Measurements from ENCODE around the gene PTPRT.
"Not testable (repeated sequence)": the region's sequence is repeated elsewhere in the genome, so short reads cannot be mapped to it uniquely, and the experiment has no call there.

The PTPRT gene

GRCh38 chr20:42902509-42902908 lies 287.2 kb downstream of the PTPRT start:
- Histone ChIP-seq H3K4me2 (ENCODE audit: low read length, poor library complexity, severe bottlenecking) (no peak overlapping the region), H2AK5ac (ENCODE audit: low read length, severe bottlenecking) (no peak overlapping the region), H3K23ac (ENCODE audit: low read length in 2 of 2) (no peak overlapping the region), H3K4ac (ENCODE audit: low read depth in 1 of 2, low read length in 2 of 2) (no peak overlapping the region), H3K27me3 (ENCODE audit: control insufficient read depth in 1 of 2, insufficient read depth in 1 of 2, low read length in 2 of 2) (no peaks in the 10 kb centered on the region), H3K14ac (ENCODE audit: low read length in 2 of 2) (no peak overlapping the region), H4K91ac (ENCODE audit: low read length) (no peak overlapping the region), H2AFZ (ENCODE audit: low read depth, low read length) (no peak overlapping the region), H2BK120ac (ENCODE audit: low read depth, low read length) (no peak overlapping the region), H2BK15ac (ENCODE audit: low read depth, poor library complexity, severe bottlenecking) (no peak overlapping the region), H3K27ac (ENCODE audit: low read length, poor library complexity, severe bottlenecking) (no peak overlapping the region), H3K79me1 (replicated peaks; ENCODE audit: low read length, poor library complexity, severe bottlenecking) (no peaks in the 10 kb centered on the region), H3K18ac (ENCODE audit: low read depth in 1 of 2, low read length in 2 of 2) (no peak overlapping the region), H2BK5ac (ENCODE audit: low read depth, low read length, poor library complexity, severe bottlenecking) (no peak overlapping the region), H3K36me3 (ENCODE audit: control insufficient read depth in 1 of 2, insufficient read depth in 2 of 2, low read depth in 1 of 2, low read length in 2 of 2) (no peaks in the 10 kb centered on the region), H3K4me3 (ENCODE audit: insufficient read depth in 1 of 2, low read depth in 1 of 2, low read length in 2 of 2) (no peak overlapping the region), H3K4me1 (ENCODE audit: control insufficient read depth, insufficient read depth, low read depth, low read length) (no peaks in the 10 kb centered on the region), H2BK12ac (ENCODE audit: low read length in 2 of 2) (no peak overlapping the region), H4K8ac (ENCODE audit: low read length) (no peak overlapping the region), H3K9ac (ENCODE audit: low read length) (no peak overlapping the region), H3K9me3 (ENCODE audit: control insufficient read depth, low read length) (no peaks in the 10 kb centered on the region)
- no peak for DNase-seq
- 65% methylated on average over 2 of the region's 3 CpGs for WGBS

GRCh38 chr20:42901689-42902440 lies 287.8 kb downstream of the PTPRT start:
- no peak overlapping the region for H2BK120ac ChIP-seq (ENCODE audit: low read depth, low read length)
- H2BK12ac ChIP-seq (ENCODE audit: low read length in 2 of 2): no peak overlapping the region
- no peaks in the 10 kb centered on the region for H3K27me3 ChIP-seq (ENCODE audit: control insufficient read depth in 1 of 2, insufficient read depth in 1 of 2, low read length in 2 of 2)
- no peak overlapping the region for H2BK15ac ChIP-seq (ENCODE audit: low read depth, poor library complexity, severe bottlenecking)
- H3K23ac ChIP-seq (ENCODE audit: low read length in 2 of 2): no peak overlapping the region
- H3K4me2 ChIP-seq (ENCODE audit: low read length, poor library complexity, severe bottlenecking): no peak overlapping the region
- H3K79me1 ChIP-seq (replicated peaks; ENCODE audit: low read length, poor library complexity, severe bottlenecking): no peaks in the 10 kb centered on the region
- no peak overlapping the region for H2AK5ac ChIP-seq (ENCODE audit: low read length, severe bottlenecking)
- no peak overlapping the region for H2BK5ac ChIP-seq (ENCODE audit: low read depth, low read length, poor library complexity, severe bottlenecking)
- no peaks in the 10 kb centered on the region for H3K9me3 ChIP-seq (ENCODE audit: control insufficient read depth, low read length)
- H3K4me3 ChIP-seq (ENCODE audit: insufficient read depth in 1 of 2, low read depth in 1 of 2, low read length in 2 of 2): no peak overlapping the region
- H3K4me1 ChIP-seq (ENCODE audit: control insufficient read depth, insufficient read depth, low read depth, low read length): no peaks in the 10 kb centered on the region
- H3K18ac ChIP-seq (ENCODE audit: low read depth in 1 of 2, low read length in 2 of 2): no peak overlapping the region
- no peak overlapping the region for H3K14ac ChIP-seq (ENCODE audit: low read length in 2 of 2)
- 45% methylated on average over 2 of the region's 2 CpGs for WGBS
- H3K27ac ChIP-seq (ENCODE audit: low read length, poor library complexity, severe bottlenecking): no peak overlapping the region
- no peak for DNase-seq
- no peak overlapping the region for H3K4ac ChIP-seq (ENCODE audit: low read depth in 1 of 2, low read length in 2 of 2)
- no peak overlapping the region for H3K9ac ChIP-seq (ENCODE audit: low read length)
- no peak overlapping the region for H2AFZ ChIP-seq (ENCODE audit: low read depth, low read length)
- no peak overlapping the region for H4K8ac ChIP-seq (ENCODE audit: low read length)
- no peak overlapping the region for H4K91ac ChIP-seq (ENCODE audit: low read length)
- no peaks in the 10 kb centered on the region for H3K36me3 ChIP-seq (ENCODE audit: control insufficient read depth in 1 of 2, insufficient read depth in 2 of 2, low read depth in 1 of 2, low read length in 2 of 2)

GRCh38 chr20:42900764-42901163 lies 288.9 kb downstream of the PTPRT start:
- not testable (repeated sequence) for H3K4me1 ChIP-seq (ENCODE audit: control insufficient read depth, insufficient read depth, low read depth, low read length); H2AK5ac ChIP-seq (ENCODE audit: low read length, severe bottlenecking); H3K27ac ChIP-seq (ENCODE audit: low read length, poor library complexity, severe bottlenecking); H4K91ac ChIP-seq (ENCODE audit: low read length); DNase-seq; H2BK5ac ChIP-seq (ENCODE audit: low read depth, low read length, poor library complexity, severe bottlenecking); H3K4ac ChIP-seq (ENCODE audit: low read depth in 1 of 2, low read length in 2 of 2); H2AFZ ChIP-seq (ENCODE audit: low read depth, low read length); H3K9me3 ChIP-seq (ENCODE audit: control insufficient read depth, low read length); H3K36me3 ChIP-seq (ENCODE audit: control insufficient read depth in 1 of 2, insufficient read depth in 2 of 2, low read depth in 1 of 2, low read length in 2 of 2); H3K79me1 ChIP-seq (replicated peaks; ENCODE audit: low read length, poor library complexity, severe bottlenecking); H2BK120ac ChIP-seq (ENCODE audit: low read depth, low read length); H3K4me3 ChIP-seq (ENCODE audit: insufficient read depth in 1 of 2, low read depth in 1 of 2, low read length in 2 of 2); H3K27me3 ChIP-seq (ENCODE audit: control insufficient read depth in 1 of 2, insufficient read depth in 1 of 2, low read length in 2 of 2); H2BK15ac ChIP-seq (ENCODE audit: low read depth, poor library complexity, severe bottlenecking); H3K9ac ChIP-seq (ENCODE audit: low read length); H3K14ac ChIP-seq (ENCODE audit: low read length in 2 of 2); H3K4me2 ChIP-seq (ENCODE audit: low read length, poor library complexity, severe bottlenecking); H3K23ac ChIP-seq (ENCODE audit: low read length in 2 of 2); H3K18ac ChIP-seq (ENCODE audit: low read depth in 1 of 2, low read length in 2 of 2); H2BK12ac ChIP-seq (ENCODE audit: low read length in 2 of 2); H4K8ac ChIP-seq (ENCODE audit: low read length)
- 20% methylated on average over 5 of the region's 5 CpGs for WGBS

GRCh38 chr20:42895020-42895419 lies 294.7 kb downstream of the PTPRT start:
- no peak for DNase-seq

More at GRCh38 chr20:42895020-42895419, 294.7 kb downstream of the PTPRT start:
- H3K9me3 ChIP-seq (ENCODE audit: control insufficient read depth, low read length): no peaks in the 10 kb centered on the region
- H3K9ac ChIP-seq (ENCODE audit: low read length): no peak overlapping the region
- no peaks in the 10 kb centered on the region for H3K27me3 ChIP-seq (ENCODE audit: control insufficient read depth in 1 of 2, insufficient read depth in 1 of 2, low read length in 2 of 2)
- H2BK120ac ChIP-seq (ENCODE audit: low read depth, low read length): no peak overlapping the region
- no peak overlapping the region for H4K8ac ChIP-seq (ENCODE audit: low read length)
- H3K27ac ChIP-seq (ENCODE audit: low read length, poor library complexity, severe bottlenecking): no peak overlapping the region
- no peak overlapping the region for H3K4ac ChIP-seq (ENCODE audit: low read depth in 1 of 2, low read length in 2 of 2)
- no peak overlapping the region for H2AK5ac ChIP-seq (ENCODE audit: low read length, severe bottlenecking)
- no peaks in the 10 kb centered on the region for H3K36me3 ChIP-seq (ENCODE audit: control insufficient read depth in 1 of 2, insufficient read depth in 2 of 2, low read depth in 1 of 2, low read length in 2 of 2)
- H3K14ac ChIP-seq (ENCODE audit: low read length in 2 of 2): no peak overlapping the region
- H3K79me1 ChIP-seq (replicated peaks; ENCODE audit: low read length, poor library complexity, severe bottlenecking): no peaks in the 10 kb centered on the region
- no peak overlapping the region for H3K4me2 ChIP-seq (ENCODE audit: low read length, poor library complexity, severe bottlenecking)
- H2BK5ac ChIP-seq (ENCODE audit: low read depth, low read length, poor library complexity, severe bottlenecking): no peak overlapping the region
- no peak overlapping the region for H4K91ac ChIP-seq (ENCODE audit: low read length)
- H3K4me3 ChIP-seq (ENCODE audit: insufficient read depth in 1 of 2, low read depth in 1 of 2, low read length in 2 of 2): no peak overlapping the region
- H3K18ac ChIP-seq (ENCODE audit: low read depth in 1 of 2, low read length in 2 of 2): no peak overlapping the region
- H3K4me1 ChIP-seq (ENCODE audit: control insufficient read depth, insufficient read depth, low read depth, low read length): no peaks in the 10 kb centered on the region
- H3K23ac ChIP-seq (ENCODE audit: low read length in 2 of 2): no peak overlapping the region
- WGBS: 94% methylated on average over 1 of the region's 1 CpG
- H2AFZ ChIP-seq (ENCODE audit: low read depth, low read length): no peak overlapping the region
- H2BK12ac ChIP-seq (ENCODE audit: low read length in 2 of 2): no peak overlapping the region
- H2BK15ac ChIP-seq (ENCODE audit: low read depth, poor library complexity, severe bottlenecking): no peak overlapping the region
